ENCODE data around the gene ZPBP.

GRCh38 chr7:50088463-50089129 is 4.5 kb downstream of the ZPBP start:
- TF ChIP-seq, protein P1, sequence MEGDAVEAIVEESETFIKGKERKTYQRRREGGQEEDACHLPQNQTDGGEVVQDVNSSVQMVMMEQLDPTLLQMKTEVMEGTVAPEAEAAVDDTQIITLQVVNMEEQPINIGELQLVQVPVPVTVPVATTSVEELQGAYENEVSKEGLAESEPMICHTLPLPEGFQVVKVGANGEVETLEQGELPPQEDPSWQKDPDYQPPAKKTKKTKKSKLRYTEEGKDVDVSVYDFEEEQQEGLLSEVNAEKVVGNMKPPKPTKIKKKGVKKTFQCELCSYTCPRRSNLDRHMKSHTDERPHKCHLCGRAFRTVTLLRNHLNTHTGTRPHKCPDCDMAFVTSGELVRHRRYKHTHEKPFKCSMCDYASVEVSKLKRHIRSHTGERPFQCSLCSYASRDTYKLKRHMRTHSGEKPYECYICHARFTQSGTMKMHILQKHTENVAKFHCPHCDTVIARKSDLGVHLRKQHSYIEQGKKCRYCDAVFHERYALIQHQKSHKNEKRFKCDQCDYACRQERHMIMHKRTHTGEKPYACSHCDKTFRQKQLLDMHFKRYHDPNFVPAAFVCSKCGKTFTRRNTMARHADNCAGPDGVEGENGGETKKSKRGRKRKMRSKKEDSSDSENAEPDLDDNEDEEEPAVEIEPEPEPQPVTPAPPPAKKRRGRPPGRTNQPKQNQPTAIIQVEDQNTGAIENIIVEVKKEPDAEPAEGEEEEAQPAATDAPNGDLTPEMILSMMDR (IDR thresholded peaks at IDR 0.05) = no peak
- TF ChIP-seq EP300 (IDR thresholded peaks at IDR 0.05) = no peak
- TF ChIP-seq POLR2AphosphoS5 (IDR thresholded peaks at IDR 0.05) = no peak
